HG02973 (cell line): ENCODE measurements around the gene NTMT1.
"Not testable (repeated sequence)": the region's sequence is repeated elsewhere in the genome, so short reads cannot be mapped to it uniquely, and the experiment has no call there.

Source experiments
- ATAC-seq: cut with Tn5 transposase; IDR thresholded peaks from one replicate; pipeline ENCODE4 v1.9.1; 2021; ENCODE audit warnings: moderate library complexity; ENCODE audit not compliant: unreplicated experiment

Gene NTMT1

DNA sequence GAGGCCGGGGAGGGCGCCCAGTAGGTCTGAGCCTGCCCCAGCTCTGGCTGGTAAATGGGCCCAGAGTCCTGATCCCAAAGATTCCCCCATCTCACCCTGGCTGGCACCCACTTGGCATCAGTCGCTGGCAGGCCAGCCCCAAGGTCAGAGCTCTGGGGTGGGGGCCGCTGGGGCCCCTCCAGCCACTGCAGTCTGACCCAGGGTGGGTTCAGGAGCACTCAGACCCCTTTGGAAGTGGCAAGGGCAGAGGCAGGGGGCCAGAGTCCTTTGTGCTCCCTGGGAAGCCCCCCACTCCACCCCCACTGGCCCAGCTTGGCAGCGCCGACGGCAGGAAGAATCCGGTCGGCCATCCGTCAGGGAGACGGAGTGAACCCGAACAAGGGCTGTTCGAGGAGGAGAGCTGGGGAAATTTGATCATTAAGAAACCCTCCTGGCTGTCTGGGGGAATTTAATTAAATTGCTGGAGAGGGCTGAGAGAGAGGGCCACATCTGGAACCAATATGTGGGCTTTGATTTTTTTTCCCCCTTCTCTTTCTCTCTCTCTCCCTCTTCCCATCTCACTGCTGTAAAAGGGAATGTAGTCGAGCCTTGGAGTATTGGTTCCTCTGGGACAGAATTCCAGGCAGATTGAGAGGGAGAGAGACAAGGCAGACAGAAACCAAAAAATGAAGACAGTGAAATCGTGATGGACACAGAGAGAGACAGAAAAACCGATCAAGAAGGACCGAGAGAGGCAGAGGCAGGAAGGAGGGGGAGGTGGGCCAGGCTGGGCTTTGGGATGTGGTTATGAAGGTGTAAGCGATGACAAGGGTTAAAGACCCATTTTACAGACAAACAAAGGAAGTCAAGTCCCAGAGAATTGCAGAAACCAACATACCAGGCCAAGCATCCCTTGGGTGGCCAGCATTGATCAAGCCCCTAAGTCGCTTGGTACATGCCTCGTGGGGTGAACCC lies 24.0 kb downstream of the NTMT1 start:
- ATAC-seq, result no peak

DNA sequence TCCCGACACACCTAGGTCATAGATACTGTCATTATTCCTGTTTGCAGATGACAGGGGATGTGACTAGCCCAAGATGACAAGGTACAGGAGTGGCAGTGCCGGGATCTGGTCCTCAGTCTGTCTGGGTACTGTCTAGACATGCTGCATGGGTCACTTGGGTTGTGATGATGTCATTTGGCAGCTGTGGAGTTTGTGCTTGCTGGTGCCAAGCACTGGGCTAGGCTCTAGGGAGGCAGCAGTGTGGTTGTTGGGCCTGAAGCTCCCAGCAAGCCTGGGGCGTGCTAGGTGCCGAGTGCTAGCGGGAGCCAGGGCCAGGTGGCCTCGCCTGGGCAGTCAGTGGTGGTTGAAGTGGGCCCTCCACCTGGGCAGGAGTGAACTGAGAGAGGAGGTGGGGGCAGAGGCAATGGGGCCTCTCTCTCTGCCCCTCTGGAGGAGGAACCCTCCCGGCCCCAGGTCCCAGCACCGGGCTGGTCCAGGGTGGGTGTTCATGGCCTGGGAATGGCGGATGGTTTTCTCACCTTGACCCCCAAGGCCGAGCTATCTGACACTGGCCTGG lies 24.8 kb downstream of the NTMT1 start:
- no peak for ATAC-seq

GRCh38 chr9:129653823-129654553 lies 28.0 kb downstream of the NTMT1 start:
- ATAC-seq, result no peak

DNA sequence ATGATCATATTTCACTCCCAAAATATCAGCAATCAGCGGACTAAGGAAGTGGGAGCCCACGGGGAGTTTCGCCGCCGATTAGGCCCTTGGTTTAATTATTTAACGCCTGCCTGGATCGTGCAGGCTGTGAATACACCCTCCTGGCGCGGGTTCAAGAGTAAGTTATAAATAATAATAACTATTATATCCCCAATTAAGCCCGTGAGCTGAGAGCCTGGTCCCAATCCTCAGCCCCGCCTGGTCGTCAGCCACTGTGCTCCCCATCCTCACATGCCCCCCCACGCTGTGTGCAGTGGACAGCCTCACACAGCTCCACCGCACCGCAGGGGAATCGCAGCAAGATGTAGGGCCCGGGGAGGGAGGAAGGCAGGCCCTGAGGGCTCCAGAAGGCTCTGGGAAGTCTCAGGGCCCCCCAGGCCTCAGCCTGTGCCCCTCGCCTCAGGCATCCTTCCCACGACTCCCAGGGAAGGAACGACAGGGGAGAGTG lies 28.6 kb downstream of the NTMT1 start:
- no peak for ATAC-seq

DNA sequence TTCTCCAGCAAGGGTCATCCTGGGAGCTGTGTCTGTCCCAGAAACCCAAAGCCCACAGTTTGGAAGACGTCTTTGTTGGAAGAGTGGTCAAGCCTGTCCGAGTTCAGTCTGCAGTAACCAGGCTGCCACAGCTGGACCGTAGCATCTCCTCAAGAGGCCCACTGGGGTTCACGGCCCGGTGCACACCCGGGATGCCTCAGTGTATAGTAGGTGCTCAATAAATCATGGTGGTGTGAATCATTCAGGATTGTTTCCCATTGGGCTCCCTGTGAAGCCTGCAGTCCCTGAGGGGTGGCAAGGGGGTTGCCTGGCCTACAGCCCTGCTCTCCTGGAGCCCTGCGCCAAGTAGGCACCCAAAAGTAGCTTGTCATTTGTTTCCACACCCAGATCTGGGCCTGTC lies 29.2 kb downstream of the NTMT1 start:
- ATAC-seq, result no peak

DNA sequence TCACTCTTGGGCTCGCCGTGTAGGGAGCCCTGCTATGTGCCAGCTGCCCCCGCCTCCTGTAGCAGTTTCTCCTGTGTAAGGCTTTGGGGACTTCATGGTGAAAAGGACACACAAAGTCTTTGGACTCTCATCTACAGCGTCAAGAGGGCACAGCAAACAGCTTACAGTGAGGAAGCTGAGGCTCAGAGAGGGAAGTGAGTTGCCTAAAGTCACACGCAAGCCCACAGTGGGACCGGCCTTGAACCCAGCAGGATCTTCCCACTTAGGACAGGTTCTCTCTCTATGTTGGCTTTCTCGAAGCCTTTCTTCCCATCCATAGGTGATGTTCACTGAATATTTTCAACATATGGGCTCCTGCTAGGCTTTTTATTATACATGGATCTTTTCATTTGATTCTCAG lies 29.7 kb downstream of the NTMT1 start:
- ATAC-seq, result no peak

DNA sequence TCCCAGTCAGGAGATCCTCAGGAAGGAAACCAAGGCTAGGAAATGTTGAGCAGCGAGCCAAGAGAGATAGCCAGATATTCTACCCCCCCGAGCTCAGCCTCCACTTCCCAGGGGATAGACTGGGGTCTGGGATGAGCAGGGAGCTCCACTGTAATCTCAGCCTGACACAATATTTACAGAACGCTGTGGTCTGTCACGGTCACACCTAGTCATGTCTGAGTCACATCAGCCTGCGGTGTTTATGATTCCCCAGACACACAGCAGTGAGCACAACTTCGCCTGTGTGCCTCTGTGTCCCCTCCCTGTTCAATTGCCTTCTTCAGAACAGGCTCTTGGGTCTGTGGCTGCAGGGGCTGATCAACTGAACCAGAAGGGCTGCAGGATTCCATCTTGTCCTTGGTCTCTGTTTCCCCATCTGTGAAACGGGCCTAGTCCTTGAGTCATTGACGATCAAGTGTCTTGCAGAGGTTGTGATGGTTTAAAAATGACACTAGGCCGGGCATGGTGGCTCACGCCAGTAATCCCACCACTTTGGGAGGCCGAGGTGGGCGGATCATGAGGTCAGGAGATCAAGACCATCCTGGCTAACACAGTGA lies 30.9 kb downstream of the NTMT1 start:
- ATAC-seq, result no peak

- ATAC-seq, result no peak
Observed at GRCh38 chr9:129661029-129661428, 35.1 kb downstream of the NTMT1 start.

GRCh38 chr9:129662239-129662638 lies 36.3 kb downstream of the NTMT1 start:
- not testable (repeated sequence) for ATAC-seq

DNA sequence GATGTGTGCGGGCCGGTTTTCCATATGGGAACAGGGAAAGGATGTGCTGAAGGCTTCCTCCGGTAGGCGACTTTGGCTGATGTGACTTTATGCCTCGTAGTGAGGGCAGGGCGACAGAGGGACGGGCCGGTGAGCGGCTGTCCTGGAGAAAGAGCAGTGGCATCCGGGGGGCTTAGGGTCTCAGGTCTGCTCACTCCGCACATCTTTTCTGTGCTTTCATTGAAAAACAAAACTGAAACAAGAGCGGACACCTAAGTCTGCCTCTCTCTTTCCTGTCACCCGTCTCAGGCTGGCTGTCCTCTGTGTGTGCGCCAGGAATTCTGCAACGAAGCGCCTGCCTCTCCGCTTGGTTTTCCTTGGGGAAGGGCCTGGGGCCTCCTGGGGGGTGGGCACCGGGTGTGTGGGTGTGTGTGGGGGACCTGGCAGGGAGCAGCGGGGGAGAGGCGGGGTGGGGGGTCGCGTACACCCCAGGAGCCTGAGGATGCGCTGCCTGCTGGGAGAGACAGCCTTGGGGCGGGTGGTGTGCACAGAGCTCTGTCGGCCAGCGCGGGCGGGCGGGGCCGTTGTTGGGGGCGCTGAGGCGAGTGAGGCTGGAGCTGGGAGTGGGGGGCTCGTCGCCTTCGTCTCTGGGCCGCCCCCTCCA lies 38.9 kb downstream of the NTMT1 start:
- no peak for ATAC-seq

GRCh38 chr9:129665389-129665775 lies 39.4 kb downstream of the NTMT1 start, which contains the start of gene PRRX2:
TSS of gene PRRX2 (plus strand) at chr9:129665647. CDS start at chr9:129665868, 221 bp downstream.
- no peak for ATAC-seq

GRCh38 chr9:129665814-129666520 lies 40.0 kb downstream of the NTMT1 start:
- no peak for ATAC-seq

DNA sequence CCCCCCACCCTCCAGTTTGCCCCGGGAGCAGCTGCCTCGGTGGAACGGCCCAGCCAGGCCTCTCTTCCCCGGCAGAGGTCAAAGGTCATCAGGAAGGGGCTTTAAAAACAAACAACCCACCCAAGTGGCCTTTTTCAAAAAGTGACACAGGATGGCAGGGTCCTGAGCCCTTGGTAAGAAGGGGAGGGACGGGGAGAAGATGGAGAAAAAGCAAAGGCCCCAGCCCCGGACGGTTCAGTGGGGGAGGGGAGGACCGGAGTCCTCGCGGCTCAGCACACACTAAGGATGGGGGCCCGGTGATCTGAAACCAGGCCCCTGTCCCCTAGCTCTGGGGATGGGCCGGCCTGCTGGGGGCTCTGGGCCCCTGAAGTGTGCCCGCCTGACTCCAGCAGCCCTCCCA lies 40.6 kb downstream of the NTMT1 start:
- no peak for ATAC-seq

DNA sequence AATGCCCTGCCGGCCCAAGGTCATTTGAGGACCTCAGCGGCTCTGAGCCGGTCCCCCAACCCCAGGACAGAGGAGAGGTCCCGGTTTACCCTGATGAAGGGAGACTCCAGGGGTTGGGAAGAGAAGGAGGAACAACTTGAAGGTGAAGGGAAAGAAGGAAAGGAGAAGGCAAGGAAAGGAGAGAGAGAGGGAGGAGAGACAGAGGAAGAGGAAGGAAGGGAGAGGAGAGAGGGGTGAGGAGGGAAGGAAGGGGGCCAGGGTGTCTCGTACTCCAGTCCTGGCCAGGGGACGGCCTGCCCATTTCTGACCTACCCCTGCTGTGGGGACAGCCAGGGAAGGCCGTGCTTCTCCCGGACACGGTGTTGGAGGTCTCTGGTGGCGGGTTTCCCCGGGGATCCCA lies 41.4 kb downstream of the NTMT1 start:
- no peak for ATAC-seq

DNA sequence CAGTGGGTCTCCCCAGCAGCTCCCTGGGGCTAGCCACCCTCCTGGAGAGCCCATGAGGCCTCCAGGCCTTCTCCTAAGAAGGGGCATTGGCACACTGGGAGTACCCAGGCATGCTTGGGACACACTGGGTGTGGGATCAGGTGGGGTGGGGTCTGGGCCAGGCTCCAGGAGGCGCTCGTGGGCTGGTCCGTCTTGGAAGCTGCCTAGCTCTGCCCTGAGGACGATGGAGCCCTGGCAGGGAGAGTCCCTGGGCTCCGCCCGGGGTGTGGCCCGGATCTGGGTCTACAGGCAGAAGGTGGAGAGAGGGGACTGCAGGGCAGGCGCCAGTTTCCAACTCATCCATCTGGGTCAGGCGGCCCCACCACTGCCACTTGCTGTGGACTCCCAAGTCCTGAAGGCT lies 41.9 kb downstream of the NTMT1 start:
- no peak for ATAC-seq

DNA sequence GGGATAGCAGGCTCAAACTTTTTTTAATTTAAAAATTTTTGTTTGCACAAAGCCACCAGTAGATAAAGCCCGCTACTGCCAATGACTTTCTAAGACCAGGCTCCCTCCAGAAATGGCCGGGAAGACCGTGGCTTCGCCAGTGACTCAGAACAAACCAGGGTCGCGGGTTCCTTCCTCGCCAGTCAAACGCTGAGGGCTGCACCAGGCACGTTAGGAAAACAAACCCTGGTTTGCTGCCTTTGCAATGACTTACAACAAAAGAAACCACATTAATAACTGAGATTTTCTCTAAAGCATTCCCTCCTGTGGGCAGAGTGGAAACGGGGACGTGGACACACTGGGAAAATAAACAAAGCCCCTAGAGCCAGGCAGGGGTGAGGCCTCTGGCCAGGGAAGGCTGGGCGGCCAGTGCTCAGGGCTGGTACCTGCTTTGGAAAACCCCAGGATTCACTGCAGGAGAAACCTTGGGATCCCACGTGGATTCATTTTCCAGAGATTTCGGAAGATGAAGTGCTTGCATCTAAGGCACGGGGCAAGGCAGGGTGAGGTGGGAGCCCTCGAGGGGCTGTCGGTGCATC lies 43.3 kb downstream of the NTMT1 start:
- ATAC-seq, result no peak

GRCh38 chr9:129669946-129670345 lies 44.0 kb downstream of the NTMT1 start:
- ATAC-seq, result no peak

DNA sequence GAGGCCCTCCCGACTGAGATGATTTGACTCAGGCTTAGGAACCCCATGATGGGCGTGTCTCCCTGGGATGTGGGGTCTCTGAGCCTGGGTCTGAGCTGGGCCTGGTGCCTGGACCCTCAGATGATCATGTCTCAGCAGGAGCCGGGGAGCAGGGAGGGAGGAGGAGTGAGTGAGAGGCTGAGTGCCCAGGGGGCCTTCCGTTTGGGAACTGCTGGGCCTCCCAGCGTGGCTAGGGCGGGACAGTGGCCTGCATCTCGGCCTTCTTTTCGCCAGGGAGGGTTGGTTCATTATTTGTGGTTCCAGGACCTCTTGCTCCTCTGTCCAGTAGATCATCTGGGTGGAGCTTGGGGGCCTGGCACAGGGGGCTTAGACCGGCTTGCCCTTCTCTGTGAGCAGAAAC lies 45.1 kb downstream of the NTMT1 start:
- no peak for ATAC-seq

- ATAC-seq, result no peak
Observed at GRCh38 chr9:129671519-129671918, 45.6 kb downstream of the NTMT1 start.

DNA sequence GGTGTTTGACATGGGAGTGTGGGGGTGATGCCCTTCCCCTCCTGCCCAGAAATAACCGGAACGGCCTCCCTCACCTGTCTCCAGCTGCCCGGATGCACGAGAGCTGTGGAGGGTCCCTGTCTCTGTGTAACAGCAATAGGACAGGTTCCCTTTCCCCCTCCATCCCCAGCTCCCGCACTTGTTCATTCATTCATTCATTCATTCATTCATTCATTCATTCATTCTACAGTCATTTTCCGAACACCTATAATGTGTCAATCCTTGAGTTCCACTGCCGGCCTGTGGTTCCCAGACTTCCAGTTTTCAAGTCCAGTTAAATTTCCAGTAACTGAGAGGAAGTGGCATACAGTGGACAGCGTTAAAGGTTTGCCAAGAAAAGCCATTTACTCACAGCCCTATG lies 46.7 kb downstream of the NTMT1 start:
- ATAC-seq, result no peak
